Esophagus squamous epithelium (tissue), 5 donors: ENCODE results near the gene UVRAG. TPM values are rescaled to one million over a fixed set of nuclear protein-coding genes. Genes with fewer than 3 reads are reported as not detected.
"Not testable (repeated sequence)": the region's sequence is repeated elsewhere in the genome, so short reads cannot be mapped to it uniquely, and the experiment has no call there.

ENCODE experiments used
- DNase-seq: peaks from one replicate; lab custom pipeline; 2025; lab: John Stamatoyannopoulos, UW
- H3K27ac ChIP-seq, 4 donors: fragments of 200-600 bp; sonication (generic); one replicate each; pipeline ENCODE4 v1.5.1; 2016 to 2019; ENCODE audit warnings: mild to moderate bottlenecking in 1 of 4
- H3K27me3 ChIP-seq, 4 donors: fragments of 200-600 bp; sonication (generic); 1 replicate in 3 of 4; 2 replicates in 1 of 4; pipeline versions ENCODE4 v1.5.1 to v1.6.0; 2017 to 2021; ENCODE audit warnings: antibody characterized with exemption in 1 of 4
- H3K36me3 ChIP-seq, 3 donors: fragments of 200-600 bp; sonication (generic); one replicate each; pipeline ENCODE4 v1.5.1; 2016 to 2019
- H3K4me1 ChIP-seq, 3 donors: fragments of 200-600 bp; sonication (generic); one replicate each; pipeline ENCODE4 v1.5.1; 2017 to 2019
- H3K4me3 ChIP-seq, 4 donors: fragments of 200-600 bp; sonication (generic); 1 replicate in 3 of 4; 2 replicates in 1 of 4; pipeline ENCODE4 v1.5.1; 2016 to 2019; ENCODE audit warnings: mild to moderate bottlenecking in 2 of 4, moderate library complexity in 1 of 4
- H3K9me3 ChIP-seq, 3 donors: fragments of 200-600 bp; sonication (generic); one replicate each; pipeline ENCODE4 v1.5.1; 2016 to 2019
- POLR2A ChIP-seq, 4 donors: fragments of 450-650 bp; IDR thresholded peaks; one replicate each; pipeline ENCODE4 v1.6.1; 2017; ENCODE audit warnings: antibody characterized with exemption in 4 of 4, mild to moderate bottlenecking in 4 of 4, moderate library complexity in 3 of 4
- WGBS, 2 donors: methylation state at CpG; one replicate each; pipeline ENCODE4 v1.1.5; 2018; 5-methylcytosine and 5-hydroxymethylcytosine counted together
- intact Hi-C: fragments of 100-400 bp; cut with DNase I; formaldehyde crosslinking; loops from one replicate; pipeline ENCODE4 v1.15.0; 2022
- total RNA-seq, 4 donors: library from RNA; depleted of rRNA; stranded (reverse); fragments of >200 nt; gene quantifications; one replicate each; pipeline ENCODE4 v1.1.0, GENCODE V29; 2016
- TF ChIP-seq, protein P1 (sequence below), 6 experiments: fragments of 450-650 bp in 4 of 6; fragments of 200-600 bp in 2 of 6; sonication (generic) in 2 of 6; IDR thresholded peaks; one replicate each; pipeline ENCODE4 v1.5.1; 2016 to 2019; ENCODE audit warnings: antibody characterized with exemption in 6 of 6, mild to moderate bottlenecking in 4 of 6, moderate library complexity in 4 of 6
- donor health status: DM: yes; HTN: yes; CAD: no.

Gene UVRAG
- total RNA-seq, 4 donors from 2014 or later, result 3.5 to 15.4 (median 8.5) TPM

DNA sequence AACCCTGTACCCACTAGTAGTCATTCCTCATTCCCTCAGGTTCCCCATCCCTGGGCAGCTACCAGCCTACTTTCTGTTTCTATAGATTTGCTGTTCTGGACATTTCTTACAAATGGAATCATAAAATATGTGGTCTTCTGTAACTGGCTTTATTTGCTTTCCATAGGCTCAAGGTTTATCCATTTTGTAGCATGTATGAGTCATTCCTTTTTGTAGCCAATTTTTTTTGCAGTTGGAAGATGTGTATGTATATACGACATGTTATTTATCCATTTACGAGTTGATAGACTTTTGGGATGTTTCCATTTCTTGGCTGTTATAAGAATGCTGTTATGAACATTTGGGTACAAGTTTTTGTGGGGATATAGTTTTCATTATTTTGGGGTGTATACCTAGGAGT, 260.7 kb downstream of the UVRAG start:
- TF ChIP-seq, protein P1, sequence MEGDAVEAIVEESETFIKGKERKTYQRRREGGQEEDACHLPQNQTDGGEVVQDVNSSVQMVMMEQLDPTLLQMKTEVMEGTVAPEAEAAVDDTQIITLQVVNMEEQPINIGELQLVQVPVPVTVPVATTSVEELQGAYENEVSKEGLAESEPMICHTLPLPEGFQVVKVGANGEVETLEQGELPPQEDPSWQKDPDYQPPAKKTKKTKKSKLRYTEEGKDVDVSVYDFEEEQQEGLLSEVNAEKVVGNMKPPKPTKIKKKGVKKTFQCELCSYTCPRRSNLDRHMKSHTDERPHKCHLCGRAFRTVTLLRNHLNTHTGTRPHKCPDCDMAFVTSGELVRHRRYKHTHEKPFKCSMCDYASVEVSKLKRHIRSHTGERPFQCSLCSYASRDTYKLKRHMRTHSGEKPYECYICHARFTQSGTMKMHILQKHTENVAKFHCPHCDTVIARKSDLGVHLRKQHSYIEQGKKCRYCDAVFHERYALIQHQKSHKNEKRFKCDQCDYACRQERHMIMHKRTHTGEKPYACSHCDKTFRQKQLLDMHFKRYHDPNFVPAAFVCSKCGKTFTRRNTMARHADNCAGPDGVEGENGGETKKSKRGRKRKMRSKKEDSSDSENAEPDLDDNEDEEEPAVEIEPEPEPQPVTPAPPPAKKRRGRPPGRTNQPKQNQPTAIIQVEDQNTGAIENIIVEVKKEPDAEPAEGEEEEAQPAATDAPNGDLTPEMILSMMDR (IDR thresholded peaks at IDR 0.05), result no peak
- TF ChIP-seq POLR2A (IDR thresholded peaks at IDR 0.05), result no peak
- 60 to 96% methylated on average over 2 of the region's 2 CpGs for WGBS, 2 donors
- Histone ChIP-seq H3K36me3 (no peaks in the 10 kb centered on the region), H3K27me3 (no peaks in the 10 kb centered on the region), H3K4me3 (no peak overlapping the region), H3K27ac (no peak overlapping the region), H3K9me3 (no peaks in the 10 kb centered on the region), H3K4me1 (peaks cover 0 to 27% (median 6%) of the 10 kb centered on the region in 3 donors)
- intact Hi-C loops, result no loop called here
- DNase-seq, result no peak

DNA sequence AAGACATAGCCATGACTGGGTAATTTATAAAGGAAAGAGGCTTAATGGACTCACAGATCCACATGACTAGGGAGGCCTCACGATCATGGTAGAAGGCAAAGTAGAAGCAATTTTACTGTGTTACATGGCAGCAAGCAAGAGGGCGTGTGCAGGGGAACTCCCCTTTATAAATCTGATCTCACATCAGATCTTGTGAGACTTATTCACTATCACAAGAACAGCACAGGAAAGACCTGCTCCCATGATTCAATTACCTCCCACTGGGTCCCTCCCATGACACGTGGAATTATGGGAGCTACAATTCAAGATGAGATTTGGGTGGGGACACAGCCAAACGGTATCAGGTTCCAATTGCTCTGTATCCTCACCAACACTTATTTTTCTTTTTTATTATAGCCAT, 261.2 kb downstream of the UVRAG start:
- H3K27me3 ChIP-seq, H3K9me3 ChIP-seq, DNase-seq, intact Hi-C loops, H3K4me3 ChIP-seq, H3K27ac ChIP-seq, H3K36me3 ChIP-seq: not testable (repeated sequence)
- H3K4me1 ChIP-seq, result peaks cover 0 to 27% (median 6%) of the 10 kb centered on the region in 3 donors
- 89 to 90% methylated on average over 4 of the region's 4 CpGs for WGBS, 2 donors

- Histone ChIP-seq H3K27me3 (no peaks in the 10 kb centered on the region), H3K36me3 (no peaks in the 10 kb centered on the region), H3K27ac (no peak overlapping the region), H3K4me3 (no peak overlapping the region), H3K4me1 (peaks cover 0 to 27% (median 6%) of the 10 kb centered on the region in 3 donors), H3K9me3 (no peaks in the 10 kb centered on the region)
- intact Hi-C loops, result no loop called here
- TF ChIP-seq, protein P1 (IDR thresholded peaks at IDR 0.05), result no peak
- no peak for TF ChIP-seq POLR2A (IDR thresholded peaks at IDR 0.05)
- WGBS, 2 donors, result 92 to 95% methylated on average over 1 of the region's 1 CpG
- DNase-seq, result no peak
Observed at GRCh38 chr11:76076749-76077148, 261.7 kb downstream of the UVRAG start.

DNA sequence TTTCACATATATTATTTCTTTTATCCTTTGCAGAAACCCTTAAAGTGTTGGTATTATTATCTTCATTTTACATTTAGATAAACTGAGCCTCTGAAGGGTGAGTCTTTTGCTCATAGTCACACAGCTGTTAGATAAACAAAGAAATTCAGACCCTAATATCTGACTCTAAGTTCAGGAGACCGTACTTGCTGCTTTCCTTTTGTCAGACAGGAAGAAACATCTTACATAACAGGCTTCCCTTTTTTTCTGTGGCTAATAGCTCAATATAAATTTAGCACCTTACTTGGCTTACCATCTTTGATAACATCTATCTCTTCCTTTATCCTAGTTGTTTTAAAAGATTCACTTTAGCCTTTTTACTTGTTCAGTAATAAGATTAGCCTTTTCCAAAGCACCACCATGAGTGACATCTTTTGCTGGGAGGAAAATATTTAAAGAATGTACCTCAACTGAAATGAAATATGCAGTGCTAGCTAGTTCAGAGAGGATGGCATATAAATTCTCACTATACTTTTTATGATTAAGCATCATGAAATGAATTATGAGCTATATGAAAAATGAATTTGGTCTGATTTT, 262.7 kb downstream of the UVRAG start:
- Histone ChIP-seq H3K4me1 (peaks cover 0 to 27% (median 6%) of the 10 kb centered on the region in 3 donors), H3K27ac (peak overlapping the region in 1 of 4 donors; percentile 33), H3K9me3 (no peaks in the 10 kb centered on the region), H3K27me3 (no peaks in the 10 kb centered on the region), H3K36me3 (no peaks in the 10 kb centered on the region), H3K4me3 (no peak overlapping the region)
- WGBS, 2 donors, result 64 to 65% methylated on average over 1 of the region's 1 CpG
- TF ChIP-seq, protein P1 (IDR thresholded peaks at IDR 0.05), result no peak
- TF ChIP-seq POLR2A (IDR thresholded peaks at IDR 0.05), result no peak
- DNase-seq, result no peak
- intact Hi-C loops, result no loop called here

- 92 to 96% methylated on average over 5 of the region's 5 CpGs for WGBS, 2 donors
- intact Hi-C loops, H3K4me1 ChIP-seq: not testable (repeated sequence)
Observed at GRCh38 chr11:76081084-76081483, 266.1 kb downstream of the UVRAG start.

GRCh38 chr11:76083563-76084451, 268.8 kb downstream of the UVRAG start:
- H3K4me3 ChIP-seq, result no peak overlapping the region
- intact Hi-C loops, result no loop called here
- 81% methylated on average over 7 of the region's 7 CpGs for WGBS, 2 donors
- no peaks in the 10 kb centered on the region for H3K9me3 ChIP-seq
- no peak for DNase-seq
- H3K4me1 ChIP-seq, result no peaks in the 10 kb centered on the region
- TF ChIP-seq, protein P1 (IDR thresholded peaks at IDR 0.05), result no peak
- TF ChIP-seq POLR2A (IDR thresholded peaks at IDR 0.05), result no peak
- no peaks in the 10 kb centered on the region for H3K27me3 ChIP-seq
- peak overlapping the region in 3 of 4 donors; percentile 43 to 68 (median 48) for H3K27ac ChIP-seq
- H3K36me3 ChIP-seq, result no peaks in the 10 kb centered on the region

More at GRCh38 chr11:76081084-76081483, 266.1 kb downstream of the UVRAG start:
- not testable (repeated sequence) for DNase-seq, H3K27me3 ChIP-seq, H3K36me3 ChIP-seq, H3K4me3 ChIP-seq, H3K9me3 ChIP-seq, H3K27ac ChIP-seq
